ENCODE data around the gene BAZ1A. TPM values are rescaled to one million over a fixed set of nuclear protein-coding genes. Genes with fewer than 3 reads are reported as not detected.
"Not testable (repeated sequence)": the region's sequence is repeated elsewhere in the genome, so short reads cannot be mapped to it uniquely, and the experiment has no call there.

The BAZ1A gene
- total RNA-seq, 1 donor from 2014 or later = 42.8 TPM

DNA sequence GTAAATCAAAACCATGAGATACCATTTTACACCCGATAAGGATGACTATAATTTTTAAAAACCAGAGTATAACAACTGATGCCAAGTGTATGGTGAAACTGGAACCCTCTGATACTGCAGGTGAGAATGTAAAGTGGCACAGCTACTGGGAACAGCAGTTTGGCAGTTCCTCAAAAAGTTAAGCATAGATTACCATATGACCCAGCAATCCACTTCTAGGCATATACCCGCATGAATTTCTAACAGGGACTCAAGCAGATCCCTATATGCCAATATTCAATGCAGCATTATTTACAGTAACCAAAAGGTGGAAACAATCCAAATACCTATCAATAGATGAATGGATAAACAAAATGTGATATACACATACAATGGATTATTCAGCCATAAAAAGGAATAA lies 57.4 kb downstream of the BAZ1A start:
- no peak for DNase-seq (ENCODE audit: low spot score, unreplicated experiment)
- H3K27ac Mint-ChIP-seq = no peak overlapping the region

DNA sequence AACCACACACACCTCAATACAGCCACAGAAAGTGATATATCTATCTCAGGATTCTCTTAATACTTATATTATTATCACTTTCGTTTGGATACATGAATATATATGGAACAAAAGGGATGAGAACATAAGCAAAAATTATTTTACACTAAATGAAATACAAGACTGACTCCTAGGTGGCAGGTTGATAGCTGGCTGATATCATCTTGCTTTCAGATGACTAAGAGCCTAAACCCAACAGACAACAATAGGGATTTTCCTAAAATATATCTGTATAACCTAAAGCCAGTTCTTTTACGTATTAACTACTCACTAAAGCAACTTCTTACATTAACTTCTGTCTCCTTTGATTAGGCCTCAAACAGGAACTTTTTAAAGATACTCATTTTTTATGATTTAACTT lies 65.1 kb downstream of the BAZ1A start:
- H3K36me3 Mint-ChIP-seq (ENCODE audit: insufficient read depth) = peaks cover 22% of the 10 kb centered on the region
- no peak for DNase-seq (ENCODE audit: low spot score, unreplicated experiment)
- no peak overlapping the region for H3K4me3 Mint-ChIP-seq (ENCODE audit: low read depth)
- H3K9me3 Mint-ChIP-seq (ENCODE audit: low read depth) = no peaks in the 10 kb centered on the region
- TF ChIP-seq, protein P1, sequence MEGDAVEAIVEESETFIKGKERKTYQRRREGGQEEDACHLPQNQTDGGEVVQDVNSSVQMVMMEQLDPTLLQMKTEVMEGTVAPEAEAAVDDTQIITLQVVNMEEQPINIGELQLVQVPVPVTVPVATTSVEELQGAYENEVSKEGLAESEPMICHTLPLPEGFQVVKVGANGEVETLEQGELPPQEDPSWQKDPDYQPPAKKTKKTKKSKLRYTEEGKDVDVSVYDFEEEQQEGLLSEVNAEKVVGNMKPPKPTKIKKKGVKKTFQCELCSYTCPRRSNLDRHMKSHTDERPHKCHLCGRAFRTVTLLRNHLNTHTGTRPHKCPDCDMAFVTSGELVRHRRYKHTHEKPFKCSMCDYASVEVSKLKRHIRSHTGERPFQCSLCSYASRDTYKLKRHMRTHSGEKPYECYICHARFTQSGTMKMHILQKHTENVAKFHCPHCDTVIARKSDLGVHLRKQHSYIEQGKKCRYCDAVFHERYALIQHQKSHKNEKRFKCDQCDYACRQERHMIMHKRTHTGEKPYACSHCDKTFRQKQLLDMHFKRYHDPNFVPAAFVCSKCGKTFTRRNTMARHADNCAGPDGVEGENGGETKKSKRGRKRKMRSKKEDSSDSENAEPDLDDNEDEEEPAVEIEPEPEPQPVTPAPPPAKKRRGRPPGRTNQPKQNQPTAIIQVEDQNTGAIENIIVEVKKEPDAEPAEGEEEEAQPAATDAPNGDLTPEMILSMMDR (IDR thresholded peaks at IDR 0.05; ENCODE audit: unreplicated experiment) = no peak
- no peaks in the 10 kb centered on the region for H3K27me3 Mint-ChIP-seq
- H3K27ac Mint-ChIP-seq = no peak overlapping the region
- no peaks in the 10 kb centered on the region for H3K4me1 Mint-ChIP-seq (ENCODE audit: low read depth)

More for the DNA sequence above, 57.4 kb downstream of the BAZ1A start:
- Mint-ChIP-seq H3K4me3 (ENCODE audit: low read depth) (no peak overlapping the region), H3K36me3 (ENCODE audit: insufficient read depth) (peaks cover 19% of the 10 kb centered on the region), H3K27me3 (no peaks in the 10 kb centered on the region), H3K9me3 (ENCODE audit: low read depth) (peaks cover 4% of the 10 kb centered on the region), H3K4me1 (ENCODE audit: low read depth) (no peaks in the 10 kb centered on the region)
- TF ChIP-seq, protein P1 (IDR thresholded peaks at IDR 0.05; ENCODE audit: unreplicated experiment) = no peak

DNA sequence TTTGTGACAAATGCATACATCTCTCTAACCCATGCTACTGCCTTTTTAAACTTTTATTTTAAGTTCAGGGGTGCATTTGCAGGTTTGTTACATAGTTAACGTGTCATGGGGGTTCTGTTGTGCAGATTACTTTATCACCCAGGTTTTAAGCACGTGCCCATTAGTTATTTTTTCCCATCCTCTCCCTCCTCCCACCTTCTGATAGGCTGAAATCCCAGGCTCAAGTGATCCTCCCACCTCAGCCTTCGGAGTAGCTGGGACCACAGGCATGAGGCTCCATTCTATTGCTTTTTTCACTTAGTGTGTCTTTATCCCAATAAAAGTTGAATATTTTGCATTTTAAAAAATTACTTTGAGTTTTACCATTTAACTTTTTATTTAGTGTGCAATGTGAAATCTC lies 68.9 kb downstream of the BAZ1A start:
- Mint-ChIP-seq H3K27me3 (no peaks in the 10 kb centered on the region), H3K4me1 (ENCODE audit: low read depth) (no peaks in the 10 kb centered on the region), H3K9me3 (ENCODE audit: low read depth) (no peaks in the 10 kb centered on the region), H3K4me3 (ENCODE audit: low read depth) (no peak overlapping the region), H3K36me3 (ENCODE audit: insufficient read depth) (peaks cover 34% of the 10 kb centered on the region), H3K27ac (no peak overlapping the region)
- TF ChIP-seq, protein P1 (IDR thresholded peaks at IDR 0.05; ENCODE audit: unreplicated experiment) = no peak
- DNase-seq (ENCODE audit: low spot score, unreplicated experiment) = no peak

DNA sequence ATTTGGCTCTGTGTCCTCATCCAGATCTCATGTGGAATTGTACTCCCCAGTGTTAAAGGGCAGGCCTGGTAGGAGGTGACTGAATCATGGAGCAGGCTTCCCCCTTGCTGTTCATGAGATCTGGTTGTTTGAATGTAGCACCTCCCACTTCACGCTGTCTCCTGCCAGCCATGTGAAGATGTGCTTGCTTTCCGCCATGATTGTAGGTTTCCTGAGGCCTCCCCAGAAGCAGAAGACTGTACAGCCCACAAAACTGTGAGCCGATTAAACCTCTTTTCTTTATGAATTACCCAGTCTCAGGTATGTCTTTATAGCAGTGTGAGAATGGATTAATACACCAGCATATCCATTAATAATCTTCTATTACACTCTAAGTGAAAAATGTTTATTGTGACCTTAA lies 70.2 kb downstream of the BAZ1A start:
- no peaks in the 10 kb centered on the region for H3K4me1 Mint-ChIP-seq (ENCODE audit: low read depth)
- H3K4me3 Mint-ChIP-seq (ENCODE audit: low read depth) = no peak overlapping the region
- peak overlapping the region; percentile 62 for H3K27ac Mint-ChIP-seq
- H3K36me3 Mint-ChIP-seq (ENCODE audit: insufficient read depth) = peaks cover 44% of the 10 kb centered on the region
- TF ChIP-seq, protein P1 (IDR thresholded peaks at IDR 0.05; ENCODE audit: unreplicated experiment) = no peak
- no peaks in the 10 kb centered on the region for H3K9me3 Mint-ChIP-seq (ENCODE audit: low read depth)
- no peaks in the 10 kb centered on the region for H3K27me3 Mint-ChIP-seq
- no peak for DNase-seq (ENCODE audit: low spot score, unreplicated experiment)

GRCh38 chr14:34798861-34799260 lies 76.3 kb downstream of the BAZ1A start:
- H3K4me1 Mint-ChIP-seq (ENCODE audit: low read depth); H3K4me3 Mint-ChIP-seq (ENCODE audit: low read depth); DNase-seq (ENCODE audit: low spot score, unreplicated experiment); H3K27me3 Mint-ChIP-seq; H3K27ac Mint-ChIP-seq; H3K9me3 Mint-ChIP-seq (ENCODE audit: low read depth): not testable (repeated sequence)
- H3K36me3 Mint-ChIP-seq (ENCODE audit: insufficient read depth) = peaks cover 46% of the 10 kb centered on the region

GRCh38 chr14:34797747-34798583 lies 77.2 kb downstream of the BAZ1A start:
- Mint-ChIP-seq H3K4me1 (ENCODE audit: low read depth) (no peaks in the 10 kb centered on the region), H3K27me3 (no peaks in the 10 kb centered on the region)
- DNase-seq (ENCODE audit: low spot score, unreplicated experiment) = no peak

More at GRCh38 chr14:34797747-34798583, 77.2 kb downstream of the BAZ1A start:
- TF ChIP-seq, protein P1 (IDR thresholded peaks at IDR 0.05; ENCODE audit: unreplicated experiment) = no peak
- Mint-ChIP-seq H3K4me3 (ENCODE audit: low read depth) (no peak overlapping the region), H3K36me3 (ENCODE audit: insufficient read depth) (peaks cover 44% of the 10 kb centered on the region), H3K27ac (no peak overlapping the region), H3K9me3 (ENCODE audit: low read depth) (no peaks in the 10 kb centered on the region)
